GM19395 (cell line): ENCODE measurements around the gene PSMD8.
"Not testable (repeated sequence)": the region's sequence is repeated elsewhere in the genome, so short reads cannot be mapped to it uniquely, and the experiment has no call there.

Source experiments
- ATAC-seq: cut with Tn5 transposase; IDR thresholded peaks from one replicate; pipeline ENCODE4 v1.9.1; 2021; ENCODE audit warnings: mild to moderate bottlenecking, moderate library complexity; ENCODE audit not compliant: unreplicated experiment

PSMD8 gene

DNA sequence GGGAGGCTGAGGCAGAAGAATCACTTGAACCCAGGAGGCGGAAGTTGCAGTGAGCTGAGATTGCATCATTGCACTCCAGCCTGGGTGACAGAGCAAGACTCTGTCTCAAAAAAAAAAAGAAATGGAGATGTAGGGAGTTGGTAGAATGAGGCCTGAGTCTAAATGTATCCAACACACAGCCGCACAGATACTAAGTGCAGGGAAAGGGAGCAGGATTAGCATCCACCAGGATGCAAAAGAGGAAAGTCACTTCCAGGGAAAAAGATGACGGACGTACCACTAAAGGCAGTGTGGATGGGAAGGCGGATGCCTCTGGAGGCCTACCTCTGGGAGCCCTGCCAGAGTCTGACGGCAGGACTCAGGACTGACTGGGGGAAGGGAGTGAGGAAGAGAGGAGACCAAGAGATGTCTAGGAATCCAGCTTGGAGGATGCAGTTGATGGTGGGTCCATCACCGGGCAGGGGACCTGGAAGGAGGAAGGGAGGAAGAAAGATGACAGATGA lies 35.3 kb downstream of the PSMD8 start:
- no peak for ATAC-seq

GRCh38 chr19:38410407-38410806 lies 36.0 kb downstream of the PSMD8 start:
- ATAC-seq: not testable (repeated sequence)

- ATAC-seq: no peak
Observed at GRCh38 chr19:38411041-38411712, 36.8 kb downstream of the PSMD8 start.

DNA sequence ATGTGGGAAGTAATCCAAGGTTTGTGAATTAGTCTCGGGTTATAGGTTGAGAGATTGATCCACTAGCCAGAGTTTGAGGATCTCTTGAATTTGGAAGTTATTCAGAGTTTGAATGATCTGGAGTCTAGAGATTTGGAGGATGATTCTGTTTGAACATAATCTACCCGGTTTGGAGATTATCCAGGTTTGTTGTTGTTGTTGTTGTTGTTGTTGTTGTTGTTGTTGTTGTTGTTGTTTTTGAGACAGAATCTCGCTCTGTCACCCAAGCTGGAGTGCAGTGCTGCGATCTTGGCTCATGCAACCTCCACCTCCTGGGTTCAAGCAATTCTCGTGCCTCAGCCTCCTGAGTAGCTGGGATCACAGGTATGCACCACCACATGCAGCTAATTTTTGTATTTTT lies 37.5 kb downstream of the PSMD8 start:
- ATAC-seq: not testable (repeated sequence)

DNA sequence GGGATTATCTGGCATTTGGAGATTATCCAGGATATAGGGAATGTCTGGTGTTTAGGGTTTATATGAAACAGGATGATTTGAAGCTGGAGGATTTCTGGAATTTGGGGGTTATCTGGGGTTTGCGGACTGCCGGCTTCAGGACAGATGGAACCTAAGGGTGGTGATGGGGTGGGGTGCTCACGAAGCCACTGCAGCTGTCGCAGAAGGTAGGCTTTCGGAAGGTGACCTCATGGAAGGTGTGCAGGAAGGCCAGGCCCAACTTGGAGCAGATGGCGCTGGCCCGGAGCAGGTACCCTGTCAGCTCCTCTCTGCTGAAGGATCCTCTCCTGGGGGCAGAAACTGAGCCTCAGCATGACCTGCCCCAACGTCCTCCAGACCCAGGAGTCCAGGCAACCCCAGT lies 38.1 kb downstream of the PSMD8 start:
- ATAC-seq: no peak

DNA sequence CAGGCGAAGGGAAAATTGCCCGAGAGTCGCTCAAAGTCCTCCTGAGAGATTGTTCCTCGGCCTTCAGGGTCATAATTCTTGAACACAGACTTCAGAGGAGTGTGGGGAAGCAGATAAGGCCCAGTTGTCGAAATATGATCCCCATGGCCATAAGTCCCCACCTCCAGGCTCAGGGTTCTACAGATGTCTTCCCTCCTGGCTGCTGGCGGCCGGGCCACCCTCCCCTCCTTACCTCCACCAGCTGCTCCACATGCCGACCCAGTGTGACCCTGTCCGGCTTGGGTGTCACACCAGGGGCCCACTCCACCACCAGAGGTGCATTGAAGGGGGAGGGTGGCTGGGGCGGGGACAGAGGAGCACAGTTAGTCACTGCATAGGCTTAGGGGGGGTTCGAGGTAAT lies 38.6 kb downstream of the PSMD8 start:
- ATAC-seq: no peak

DNA sequence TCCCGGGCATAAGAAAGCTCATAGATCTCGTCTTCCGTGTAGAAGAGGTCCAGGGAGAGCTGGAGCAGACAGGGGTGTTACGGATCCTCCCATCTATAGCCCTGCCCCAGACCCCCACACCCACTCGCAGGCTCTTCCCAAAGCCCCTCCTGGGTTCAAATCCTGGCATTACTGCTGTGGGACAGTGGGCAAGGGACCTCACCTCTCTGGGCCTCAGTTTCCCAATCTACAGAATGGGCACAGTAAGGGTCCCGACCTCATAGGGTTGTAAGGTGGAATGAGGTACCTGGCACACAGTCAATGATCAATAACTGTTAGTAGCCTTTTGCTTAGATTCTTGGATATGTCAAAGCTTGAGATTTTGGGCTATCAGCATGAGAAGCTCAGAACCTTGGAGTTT lies 39.0 kb downstream of the PSMD8 start:
- no peak for ATAC-seq

DNA sequence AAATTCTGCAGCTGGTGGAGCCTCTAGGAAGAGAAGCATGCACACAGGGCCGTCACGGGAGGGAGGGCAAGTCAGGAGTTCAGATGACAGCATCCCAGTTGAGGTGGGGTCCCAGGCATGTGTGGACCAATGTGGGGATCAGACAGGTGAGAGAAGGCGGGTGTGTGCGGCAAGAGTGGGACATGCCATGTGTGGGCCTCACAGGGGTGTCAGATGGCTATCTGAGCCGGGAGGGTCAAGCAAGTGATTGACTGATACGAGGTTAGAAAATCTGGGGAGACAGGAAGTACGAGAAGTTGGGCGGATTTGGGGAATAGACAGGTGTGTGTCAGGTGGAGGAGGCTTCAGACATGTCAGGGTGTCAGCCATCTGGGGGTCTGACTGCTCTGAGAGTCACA lies 42.8 kb downstream of the PSMD8 start:
- no peak for ATAC-seq

DNA sequence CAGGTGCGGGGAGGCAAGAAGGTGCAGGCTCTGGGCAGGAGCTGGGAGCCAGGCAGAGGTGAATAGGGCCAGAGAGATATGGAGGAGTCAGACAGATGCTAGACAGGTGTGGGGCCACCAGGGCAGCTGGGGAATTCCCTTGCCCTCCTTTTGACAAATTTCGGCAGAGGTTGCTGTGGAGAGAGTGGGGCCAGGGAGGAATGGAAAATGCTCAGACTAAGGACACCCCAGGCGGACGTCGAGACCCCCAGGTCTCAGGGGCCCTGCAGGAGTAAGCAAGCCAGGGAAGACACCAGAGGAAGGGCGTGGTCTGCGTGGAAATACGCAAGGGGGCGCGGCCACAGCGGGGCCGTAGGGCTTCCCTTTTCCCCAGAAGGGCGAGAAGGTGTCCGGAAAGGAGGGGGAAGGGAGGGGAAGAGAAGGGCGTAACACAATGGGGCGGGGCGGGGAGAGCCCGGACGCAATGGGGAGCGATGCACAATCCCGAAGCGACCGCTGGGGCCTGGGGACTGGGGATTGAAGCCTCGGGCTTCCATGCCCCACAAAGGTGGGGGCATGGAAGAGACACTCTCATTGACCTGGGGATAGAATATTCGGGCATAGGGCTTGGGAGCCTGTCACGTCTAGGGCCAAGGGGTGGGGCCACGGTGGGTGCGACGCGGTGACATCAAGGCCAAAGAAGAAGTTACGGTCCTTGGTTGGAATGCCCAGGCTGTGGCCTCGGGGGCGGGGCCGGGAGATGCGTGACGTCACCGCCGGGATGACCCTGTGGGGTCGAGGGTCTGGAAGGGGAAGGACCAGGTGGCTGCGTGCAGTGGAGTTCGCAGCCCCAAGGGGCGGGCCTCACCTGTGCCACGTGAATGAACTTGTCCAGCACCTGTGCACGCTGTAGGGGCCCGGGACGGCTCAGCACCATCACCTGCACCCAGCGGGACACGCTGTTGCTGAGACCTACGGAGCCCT lies 43.5 kb downstream of the PSMD8 start:
- ATAC-seq: no peak

GRCh38 chr19:38420935-38421334 lies 46.6 kb downstream of the PSMD8 start:
- no peak for ATAC-seq

DNA sequence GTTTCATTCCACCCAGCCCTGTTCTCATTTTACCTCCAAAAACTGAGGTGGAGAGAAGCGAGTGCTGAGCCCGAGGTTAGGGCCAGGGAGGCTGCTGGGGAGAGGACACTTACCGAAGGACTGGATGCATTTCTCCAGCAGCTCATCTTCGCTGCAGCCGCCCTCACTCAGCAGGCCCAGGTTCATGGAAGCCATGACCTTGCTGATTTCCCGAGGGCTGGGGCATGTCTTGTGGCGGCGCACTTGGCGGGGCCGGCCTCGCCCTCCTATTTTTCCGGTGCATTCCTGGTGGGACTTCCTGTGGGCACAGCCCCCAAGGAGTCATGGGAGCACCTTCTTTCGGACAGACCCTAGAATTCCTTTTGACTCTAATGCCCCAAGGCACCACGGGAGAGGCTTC lies 47.5 kb downstream of the PSMD8 start:
- ATAC-seq: no peak

GRCh38 chr19:38422438-38422837 lies 48.1 kb downstream of the PSMD8 start:
- ATAC-seq: no peak

DNA sequence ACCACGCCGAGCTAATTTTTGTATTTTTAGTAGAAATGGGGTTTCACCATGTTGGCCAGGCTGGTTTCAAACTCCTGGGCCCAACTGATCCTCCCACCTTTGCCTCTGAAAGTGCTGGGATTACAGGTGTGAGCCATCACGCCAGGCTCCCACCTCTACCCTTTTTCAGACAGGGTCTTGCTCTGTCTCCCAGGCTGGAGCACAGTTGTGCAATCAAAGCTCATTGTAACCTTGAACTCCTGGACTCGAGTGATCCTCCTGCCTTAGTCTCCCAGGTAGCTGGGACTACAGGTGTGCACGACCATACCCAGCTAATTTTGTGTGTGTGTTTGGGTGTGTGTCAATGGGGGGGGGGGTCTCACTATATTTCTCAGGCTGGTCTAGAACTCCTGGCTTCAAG lies 49.9 kb downstream of the PSMD8 start:
- no peak for ATAC-seq

GRCh38 chr19:38425222-38425809 lies 50.9 kb downstream of the PSMD8 start:
- no peak for ATAC-seq

GRCh38 chr19:38425810-38426466 lies 51.6 kb downstream of the PSMD8 start, which contains the start of gene RASGRP4:
Gene RASGRP4, minus strand, starts transcription at chr19:38426219. Its CDS starts 128 bp downstream, at chr19:38426091.
- no peak for ATAC-seq

DNA sequence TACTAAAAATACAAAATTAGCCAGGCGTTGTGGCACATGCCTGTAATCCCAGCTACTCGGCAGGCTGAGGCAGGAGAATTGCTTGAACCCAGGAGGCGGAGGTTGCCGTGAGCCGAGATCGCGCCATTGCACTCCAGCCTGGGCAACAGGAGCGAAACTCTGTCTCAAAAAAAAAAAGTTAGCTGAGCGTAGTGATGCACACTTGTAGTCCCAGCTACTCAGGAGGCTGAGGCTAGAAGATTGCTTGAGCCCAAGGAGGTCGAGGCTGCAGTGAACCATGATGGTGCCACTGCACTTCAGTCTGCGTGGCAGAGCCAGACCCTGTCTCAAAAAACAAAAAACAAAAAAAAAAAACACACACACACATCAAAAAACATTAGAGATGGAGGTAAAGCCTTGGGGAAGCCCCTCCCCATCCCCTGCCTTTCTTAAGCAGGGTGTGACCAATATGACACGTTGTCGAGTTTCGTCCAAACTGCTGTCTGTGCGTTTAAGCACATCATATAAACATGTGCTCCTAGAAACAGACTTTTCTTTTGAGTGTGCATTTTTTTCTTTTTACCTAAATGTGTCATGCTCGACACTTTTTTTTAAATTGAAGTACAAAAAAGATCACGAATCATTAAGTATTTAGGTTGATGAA lies 52.8 kb downstream of the PSMD8 start:
- ATAC-seq: not testable (repeated sequence)

DNA sequence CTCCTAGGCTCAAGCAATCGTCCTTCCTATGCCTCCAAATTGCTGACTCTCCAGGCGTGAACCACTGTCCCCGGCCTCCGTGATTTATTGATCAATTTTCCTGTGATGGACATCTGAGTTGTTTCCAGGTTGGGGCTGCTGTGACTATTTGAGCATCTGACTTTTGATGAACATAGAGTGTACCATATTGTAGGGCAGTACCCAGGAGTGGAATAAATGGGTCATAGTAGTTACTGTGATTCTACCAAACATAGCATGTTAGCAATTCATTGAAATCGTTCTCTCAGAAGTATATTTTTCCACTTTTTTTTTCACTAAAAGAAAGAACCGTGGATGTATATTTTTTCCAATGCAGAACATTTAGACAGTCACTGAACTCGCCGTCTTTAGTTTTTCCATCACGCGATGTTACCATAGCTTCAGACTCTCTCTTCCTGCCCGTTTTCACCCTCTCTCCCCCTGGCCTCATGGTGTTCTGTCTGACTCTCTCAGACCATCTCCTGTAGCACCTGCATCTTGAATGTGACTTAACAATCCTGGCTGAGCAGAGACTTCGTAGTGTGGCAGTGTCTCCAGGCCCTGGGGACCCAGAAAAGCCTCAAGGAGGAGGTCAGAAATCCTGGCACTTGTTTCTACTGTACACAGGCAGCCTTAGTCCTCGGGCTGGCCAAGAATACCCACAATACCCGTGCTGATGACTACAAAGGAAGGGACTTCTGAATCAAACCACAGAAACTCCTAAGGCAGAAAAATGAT lies 54.9 kb downstream of the PSMD8 start:
- no peak for ATAC-seq

- ATAC-seq: no peak
Observed at GRCh38 chr19:38429811-38430156, 55.4 kb downstream of the PSMD8 start.

GRCh38 chr19:38430931-38431330 lies 56.6 kb downstream of the PSMD8 start:
- ATAC-seq: no peak

DNA sequence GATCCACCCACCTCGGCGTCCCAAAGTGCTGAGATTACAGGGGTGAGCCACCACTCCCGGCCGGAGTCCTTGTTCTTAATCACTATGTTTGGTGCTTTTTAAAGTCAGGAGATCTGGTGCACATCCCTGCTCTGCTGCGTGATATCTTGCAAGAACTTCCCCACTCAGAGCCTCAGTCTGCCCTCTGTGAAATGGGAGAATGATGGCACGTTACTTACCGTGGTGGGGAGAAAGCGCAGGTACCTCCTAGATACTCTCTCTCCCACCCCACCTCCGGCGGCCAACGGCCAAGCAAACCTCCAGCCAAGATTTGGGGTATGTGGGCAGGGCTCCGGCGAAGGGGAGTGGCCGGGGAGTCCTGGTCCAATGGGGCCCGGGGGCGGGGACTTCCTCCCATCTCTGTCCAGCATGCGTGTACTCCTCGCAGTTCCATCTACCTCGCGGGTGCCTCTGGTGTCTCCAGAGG lies 58.9 kb downstream of the PSMD8 start, which contains the start of gene RYR1:
Gene RYR1, plus strand, starts transcription at position 424 of the 466 bp plus-strand sequence. CDS start 139 bp downstream, outside the sequence.
- ATAC-seq: no peak
